Kidney glomerular epithelial cell (primary cell): ENCODE data around the gene RAD23B.

Experiments used
- DNase-seq: peaks from one replicate; lab custom pipeline; 2025; lab: John Stamatoyannopoulos, UW

Gene RAD23B

GRCh38 chr9:107378006-107378405 is 94.9 kb downstream of the RAD23B start:
- DNase-seq, result no peak
